Forelimb muscle (tissue), 1 donor: Measurements from ENCODE around the gene SLC4A8. TPM values are rescaled to one million over a fixed set of nuclear protein-coding genes. Genes with fewer than 3 reads are reported as not detected.
A peak's percentile ranks its signal among the peaks of the same experiment; 100 is the strongest.

Source experiments
- DNase-seq: peaks from one replicate; pipeline ENCODE4 v3.0.0-alpha.2; 2013; ENCODE audit warnings: low read depth
- polyA plus RNA-seq: library from polyadenylated mRNA; unstranded; fragments of 120-200 nt; gene quantifications from one replicate; pipeline ENCODE4 v1.2.1, GENCODE V29; 2013; ENCODE audit not compliant: insufficient read length

The SLC4A8 gene
- polyA plus RNA-seq, 1 donor, result 0.65 TPM

GRCh38 chr12:51525518-51525917 lies 100.9 kb downstream of the SLC4A8 start:
- no peak for DNase-seq

DNA sequence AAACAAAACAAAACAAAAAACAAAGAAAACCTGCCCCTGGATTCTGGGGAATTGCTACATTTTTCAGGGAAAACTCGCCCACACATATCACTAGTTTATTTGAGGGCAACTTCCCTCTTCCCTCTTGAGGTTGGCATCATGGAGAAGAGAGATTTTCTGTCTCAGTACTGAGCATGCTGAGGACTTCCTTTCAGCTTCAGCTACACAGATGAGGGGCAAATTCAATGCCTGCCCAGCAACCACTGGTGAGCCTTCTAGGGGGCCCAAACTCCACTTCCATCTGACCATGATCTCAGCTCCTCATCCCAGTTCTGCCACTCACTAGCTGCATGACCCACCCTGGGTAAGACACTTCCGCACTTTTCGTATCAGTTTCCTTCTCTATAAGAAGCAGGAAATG lies 103.3 kb downstream of the SLC4A8 start:
- no peak for DNase-seq

DNA sequence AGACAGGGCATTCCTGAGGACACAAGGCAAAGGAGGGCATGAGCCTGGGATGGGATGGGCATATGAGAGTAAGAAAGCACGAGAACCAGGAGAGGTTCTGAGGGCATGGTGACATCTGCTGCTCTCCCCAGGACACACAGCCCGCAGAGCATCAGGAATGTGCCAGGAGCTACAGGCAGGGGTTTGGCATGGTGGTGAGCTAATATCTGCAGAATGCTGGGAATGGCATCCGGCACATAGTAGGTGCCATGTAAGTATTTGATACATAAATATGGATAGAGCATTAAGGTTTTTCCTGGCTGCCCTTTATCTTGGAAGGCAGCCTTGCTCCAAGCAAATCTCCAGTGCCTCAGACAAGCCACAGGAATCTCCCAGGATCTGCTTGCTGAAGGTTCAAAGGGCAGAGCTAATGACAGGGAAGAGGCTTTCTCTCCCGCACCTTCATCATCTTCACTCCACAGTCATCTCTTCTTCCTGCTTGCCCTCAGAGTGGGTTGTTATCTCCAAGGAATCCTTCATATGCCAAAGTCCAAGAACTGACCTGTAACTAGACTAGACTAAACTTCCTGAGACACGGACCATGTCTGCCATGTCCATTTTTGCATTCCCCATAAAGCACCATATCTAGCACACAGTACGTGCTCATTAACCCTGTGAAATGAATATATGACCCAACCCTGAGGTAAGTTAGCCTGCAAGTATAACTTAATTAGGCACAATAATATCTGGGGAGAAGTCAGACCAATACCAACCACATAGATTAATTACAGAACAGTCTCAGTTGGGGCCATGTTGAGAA lies 104.4 kb downstream of the SLC4A8 start:
- DNase-seq, result no peak

DNA sequence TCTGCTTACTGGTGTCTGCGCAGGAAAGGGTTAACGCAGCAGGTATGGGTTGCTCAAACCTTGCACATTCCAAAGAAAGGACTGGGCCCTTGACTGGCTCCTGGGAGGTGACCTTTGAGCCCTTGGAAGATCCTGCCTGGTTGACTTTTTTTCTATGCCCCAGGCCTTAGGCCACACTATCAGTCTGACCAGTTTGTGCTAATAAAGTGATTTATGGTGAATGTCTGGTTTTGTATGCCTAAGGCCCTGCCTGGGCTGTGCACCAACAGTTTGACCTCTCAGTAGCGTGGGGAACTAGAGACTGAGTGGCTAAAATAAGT lies 105.0 kb downstream of the SLC4A8 start:
- DNase-seq, result no peak

DNA sequence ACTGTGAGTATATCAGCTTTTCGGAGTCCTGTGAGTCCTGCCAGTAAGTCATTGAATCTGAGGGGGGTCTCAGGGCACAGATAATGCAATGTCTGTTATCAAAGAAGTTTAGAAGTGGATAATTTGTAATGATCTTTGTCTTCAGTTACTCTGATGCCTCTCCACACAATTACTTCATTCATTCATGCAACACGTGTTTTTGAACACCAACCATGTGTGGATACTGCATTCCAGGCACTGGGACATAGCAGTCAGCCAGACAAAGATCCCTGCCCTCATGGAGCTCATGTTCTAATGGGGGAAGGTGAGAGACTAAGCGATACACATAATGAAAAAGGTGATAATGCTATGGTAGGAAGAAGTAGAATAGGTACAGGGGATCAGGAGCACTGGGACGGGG lies 105.6 kb downstream of the SLC4A8 start:
- no peak for DNase-seq

DNA sequence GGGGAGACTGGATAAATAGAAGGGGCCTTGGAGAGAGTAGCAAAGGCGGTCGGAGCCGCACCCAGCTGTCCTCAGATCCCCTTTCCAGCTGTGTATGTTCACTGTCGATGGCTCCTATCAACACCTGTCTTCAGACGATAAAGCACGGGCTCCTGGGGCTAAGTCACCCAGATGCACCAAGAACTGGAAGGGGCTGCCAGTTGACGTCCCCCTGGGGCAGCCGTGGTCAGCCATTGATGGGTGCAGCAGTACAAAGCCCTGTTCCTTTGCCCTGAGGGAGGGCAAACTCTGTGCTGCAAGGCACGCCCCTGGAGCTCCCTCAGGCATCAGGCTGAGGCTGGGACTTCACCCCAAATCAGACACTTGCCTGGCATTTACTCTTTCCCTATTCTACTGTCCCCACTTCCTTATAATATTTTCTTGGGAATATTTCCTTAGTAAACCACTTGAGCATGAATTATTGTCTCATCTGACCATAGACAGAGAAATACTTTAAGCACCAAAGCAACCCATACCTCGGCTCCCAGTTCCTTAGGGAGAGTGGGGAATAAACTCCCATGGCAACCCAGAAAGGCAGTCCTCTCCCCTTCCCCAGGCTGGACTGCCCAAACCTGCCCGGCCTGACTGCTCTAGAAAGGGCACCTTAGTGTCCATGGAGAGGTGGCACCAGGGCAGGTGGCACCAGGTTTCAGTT lies 106.8 kb downstream of the SLC4A8 start:
- no peak for DNase-seq

GRCh38 chr12:51531978-51532497 lies 107.4 kb downstream of the SLC4A8 start:
- peak; percentile 63 for DNase-seq

DNA sequence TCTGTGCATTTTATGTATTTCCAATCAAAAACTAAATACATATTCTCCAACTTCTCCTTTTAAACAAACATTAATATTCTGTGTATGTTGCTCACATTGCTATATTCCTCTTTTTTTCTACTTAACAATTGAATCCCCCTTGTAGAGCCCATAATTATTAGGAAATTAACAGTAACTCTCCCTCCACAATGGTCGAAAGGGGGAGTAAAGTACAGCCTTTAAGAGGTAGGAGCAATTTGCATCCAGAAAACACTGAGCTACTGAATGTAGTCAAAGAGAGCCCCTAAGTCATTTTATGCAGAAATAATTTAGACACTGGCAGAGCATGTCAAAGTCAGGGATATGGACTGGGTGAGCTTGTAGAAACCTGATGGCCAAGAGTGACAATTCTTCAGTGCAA lies 109.2 kb downstream of the SLC4A8 start:
- DNase-seq, result no peak

DNA sequence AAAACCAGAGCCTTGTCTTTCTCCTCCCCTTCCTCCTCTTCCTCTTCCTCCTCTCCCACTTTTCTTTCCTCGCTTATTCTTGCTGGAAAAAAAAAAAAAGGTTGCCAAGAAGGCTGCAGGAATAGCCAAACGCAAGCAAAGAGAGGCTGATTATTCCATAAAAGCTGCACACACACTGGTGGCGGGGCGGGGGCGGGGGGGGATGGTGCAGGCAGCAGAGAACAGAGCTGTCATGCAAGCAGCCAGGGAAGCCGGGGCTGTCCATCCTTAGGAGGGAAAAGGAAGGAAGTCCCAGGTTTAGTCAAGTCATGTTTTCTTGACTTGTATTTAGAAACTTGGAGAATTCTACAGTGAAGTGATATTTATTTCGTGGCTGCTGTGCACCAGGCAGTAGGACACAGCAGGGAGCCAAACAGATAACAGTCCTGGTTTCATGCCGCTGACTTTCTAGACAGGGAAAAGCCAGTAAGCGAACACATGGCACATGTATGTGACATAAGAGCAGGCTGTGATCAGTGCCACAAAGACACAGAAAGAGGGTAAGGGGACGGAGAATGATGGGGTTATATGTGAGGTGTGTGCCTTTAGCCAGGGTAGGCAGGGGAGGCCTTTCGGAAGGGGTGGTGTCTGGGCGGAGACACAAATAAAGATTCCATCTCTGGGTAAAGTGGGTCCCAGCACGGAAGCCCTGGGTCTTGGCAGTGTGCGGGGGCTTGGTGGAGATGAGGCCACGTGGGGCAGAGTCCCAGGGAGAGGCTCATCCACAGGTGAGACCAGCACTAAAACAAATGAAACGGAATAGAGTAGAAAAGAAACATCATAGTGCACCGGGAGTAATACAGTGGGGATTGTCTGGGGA lies 109.8 kb downstream of the SLC4A8 start:
- DNase-seq, result no peak

DNA sequence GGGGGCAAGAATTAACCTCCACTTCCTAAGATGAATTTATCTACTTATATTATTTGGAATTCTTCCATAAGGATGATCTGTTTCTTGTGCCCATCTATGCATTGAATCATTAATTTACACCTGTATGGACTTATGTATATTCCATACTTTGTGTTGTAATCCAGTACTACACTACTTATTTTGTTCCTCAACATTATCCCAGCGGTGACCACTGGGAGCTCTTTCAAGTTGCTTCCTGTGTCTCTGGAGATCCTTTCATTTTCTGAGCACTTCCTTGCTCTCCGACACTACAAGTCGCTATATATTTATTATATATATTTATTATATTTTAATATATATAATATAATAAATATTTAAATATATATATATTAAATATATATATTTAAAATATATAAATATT lies 111.5 kb downstream of the SLC4A8 start:
- no peak for DNase-seq

- DNase-seq, result no peak
Observed at GRCh38 chr12:51538149-51538548, 113.5 kb downstream of the SLC4A8 start.

- DNase-seq, result no peak
Observed at GRCh38 chr12:51538599-51538998, 114.0 kb downstream of the SLC4A8 start.

GRCh38 chr12:51540996-51541395 lies 116.4 kb downstream of the SLC4A8 start:
- DNase-seq, result no peak

GRCh38 chr12:51546097-51546496 lies 121.5 kb downstream of the SLC4A8 start:
- no peak for DNase-seq

GRCh38 chr12:51547606-51548005 lies 123.0 kb downstream of the SLC4A8 start:
- no peak for DNase-seq

DNA sequence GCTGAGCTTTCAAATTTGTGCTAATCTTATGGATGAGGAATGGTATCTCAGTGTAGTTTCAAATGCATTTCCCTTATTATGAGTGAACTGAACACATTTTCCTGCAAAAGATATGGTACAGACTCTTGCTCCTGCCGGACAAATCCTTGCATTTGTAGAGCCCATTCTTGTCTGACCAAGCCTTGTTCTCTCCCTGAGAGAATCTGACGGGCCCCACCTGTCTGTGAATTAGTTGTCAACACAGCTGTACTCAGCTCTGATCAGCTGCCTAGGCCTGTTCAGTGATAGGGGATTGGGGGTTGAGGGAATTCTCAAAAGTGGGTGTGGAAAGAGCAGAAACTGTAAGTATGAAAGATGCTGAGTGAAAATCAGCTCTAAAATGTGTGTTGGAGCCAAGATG lies 123.6 kb downstream of the SLC4A8 start:
- DNase-seq, result no peak

- DNase-seq, result no peak
Observed at GRCh38 chr12:51549637-51550036, 125.0 kb downstream of the SLC4A8 start.

Other genes with a start within 250 kb of the SLC4A8 start
- 7.9 TPM for gene POU6F1, start 206.8 kb upstream of the SLC4A8 start, polyA plus RNA-seq
- gene DAZAP2, start 186.0 kb upstream of the SLC4A8 start, polyA plus RNA-seq, result 68.3 TPM
- gene SMAGP, start 154.4 kb upstream of the SLC4A8 start, polyA plus RNA-seq, result 7.0 TPM
- 2.2 TPM for gene BIN2, start 100.7 kb upstream of the SLC4A8 start, polyA plus RNA-seq
- not detected for gene CELA1, start 78.2 kb upstream of the SLC4A8 start, polyA plus RNA-seq
- 0.23 TPM for gene GALNT6, start 33.4 kb upstream of the SLC4A8 start, polyA plus RNA-seq
- gene SCN8A, start 166.4 kb downstream of the SLC4A8 start, polyA plus RNA-seq, result 0.27 TPM